Measurements from ENCODE around the gene PFN1. TPM values are rescaled to one million over a fixed set of nuclear protein-coding genes. Genes with fewer than 3 reads are reported as not detected.
A peak's percentile ranks its signal among the peaks of the same experiment; 100 is the strongest.

Gene PFN1
- total and polyA plus RNA-seq, 9 of the 15 experiments (the other 6 are each of a cell fraction or from before 2014, with no cell fraction given): 60.5 to 1,479 (median 456) TPM

DNA sequence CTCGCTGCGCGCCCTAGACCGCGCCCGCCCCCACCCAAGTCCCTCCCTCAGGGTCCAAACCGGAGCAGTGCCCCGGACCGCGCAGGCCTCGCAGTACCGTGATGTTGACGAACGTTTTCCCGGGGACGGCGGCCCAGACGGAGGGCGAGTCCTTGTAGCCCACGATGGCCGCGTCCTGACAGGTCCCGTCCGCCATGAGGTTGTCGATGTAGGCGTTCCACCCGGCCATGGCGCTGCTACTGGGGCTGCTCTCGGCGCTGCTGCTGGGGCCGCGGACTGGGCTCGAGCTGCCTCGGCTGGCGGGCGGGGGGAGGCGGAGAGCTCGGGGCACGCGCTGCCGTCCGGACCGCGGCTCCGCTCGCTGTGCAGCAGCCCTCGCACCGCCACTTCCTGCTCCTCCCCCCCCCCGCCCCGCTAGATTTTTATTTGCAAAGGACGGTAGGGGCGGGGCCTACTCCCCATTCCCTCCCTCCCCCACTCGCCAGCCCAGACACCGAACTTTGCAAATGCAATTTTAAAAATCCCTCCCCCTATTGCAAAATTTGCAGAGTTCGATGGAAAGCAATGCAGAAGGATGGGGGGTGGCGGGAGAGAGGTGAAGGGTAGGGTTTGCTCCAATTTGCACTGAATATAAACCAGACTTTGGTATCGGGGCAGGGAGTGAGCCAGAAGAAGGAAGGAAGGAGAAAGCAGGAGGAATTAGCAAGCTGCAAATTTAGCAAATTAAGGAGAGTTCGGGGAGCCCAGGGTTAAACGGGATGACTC, at the start of gene PFN1 (continued):
- TF ChIP-seq, protein P1, sequence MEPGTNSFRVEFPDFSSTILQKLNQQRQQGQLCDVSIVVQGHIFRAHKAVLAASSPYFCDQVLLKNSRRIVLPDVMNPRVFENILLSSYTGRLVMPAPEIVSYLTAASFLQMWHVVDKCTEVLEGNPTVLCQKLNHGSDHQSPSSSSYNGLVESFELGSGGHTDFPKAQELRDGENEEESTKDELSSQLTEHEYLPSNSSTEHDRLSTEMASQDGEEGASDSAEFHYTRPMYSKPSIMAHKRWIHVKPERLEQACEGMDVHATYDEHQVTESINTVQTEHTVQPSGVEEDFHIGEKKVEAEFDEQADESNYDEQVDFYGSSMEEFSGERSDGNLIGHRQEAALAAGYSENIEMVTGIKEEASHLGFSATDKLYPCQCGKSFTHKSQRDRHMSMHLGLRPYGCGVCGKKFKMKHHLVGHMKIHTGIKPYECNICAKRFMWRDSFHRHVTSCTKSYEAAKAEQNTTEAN (CRISPR knock-in tag; IDR thresholded peaks at IDR 0.05): no peak
- TF ChIP-seq ZNF121 (CRISPR knock-in tag; conservative IDR thresholded peaks at IDR 0.05): no peak
- TF ChIP-seq ZNF644 (tag; IDR thresholded peaks at IDR 0.05; ENCODE audit: low read depth): no peak
- peak in 1 of 2 experiments; percentile 55; a peak in 2 of 4 replicates for TF ChIP-seq NONO (IDR thresholded peaks at IDR 0.05; ENCODE audit: low read depth in 2 of 2, low read length in 1 of 2)
- no peak for TF ChIP-seq HEY1 (CRISPR knock-in tag; IDR thresholded peaks at IDR 0.05; ENCODE audit: borderline replicate concordance)
- no peak for TF ChIP-seq ZNF695 (CRISPR knock-in tag; IDR thresholded peaks at IDR 0.05)
- no peak for TF ChIP-seq RFX1 (IDR thresholded peaks at IDR 0.05)
- TF ChIP-seq, protein P2, sequence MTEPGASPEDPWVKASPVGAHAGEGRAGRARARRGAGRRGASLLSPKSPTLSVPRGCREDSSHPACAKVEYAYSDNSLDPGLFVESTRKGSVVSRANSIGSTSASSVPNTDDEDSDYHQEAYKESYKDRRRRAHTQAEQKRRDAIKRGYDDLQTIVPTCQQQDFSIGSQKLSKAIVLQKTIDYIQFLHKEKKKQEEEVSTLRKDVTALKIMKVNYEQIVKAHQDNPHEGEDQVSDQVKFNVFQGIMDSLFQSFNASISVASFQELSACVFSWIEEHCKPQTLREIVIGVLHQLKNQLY (CRISPR knock-in tag; conservative IDR thresholded peaks at IDR 0.05): no peak
- TF ChIP-seq, protein P3, sequence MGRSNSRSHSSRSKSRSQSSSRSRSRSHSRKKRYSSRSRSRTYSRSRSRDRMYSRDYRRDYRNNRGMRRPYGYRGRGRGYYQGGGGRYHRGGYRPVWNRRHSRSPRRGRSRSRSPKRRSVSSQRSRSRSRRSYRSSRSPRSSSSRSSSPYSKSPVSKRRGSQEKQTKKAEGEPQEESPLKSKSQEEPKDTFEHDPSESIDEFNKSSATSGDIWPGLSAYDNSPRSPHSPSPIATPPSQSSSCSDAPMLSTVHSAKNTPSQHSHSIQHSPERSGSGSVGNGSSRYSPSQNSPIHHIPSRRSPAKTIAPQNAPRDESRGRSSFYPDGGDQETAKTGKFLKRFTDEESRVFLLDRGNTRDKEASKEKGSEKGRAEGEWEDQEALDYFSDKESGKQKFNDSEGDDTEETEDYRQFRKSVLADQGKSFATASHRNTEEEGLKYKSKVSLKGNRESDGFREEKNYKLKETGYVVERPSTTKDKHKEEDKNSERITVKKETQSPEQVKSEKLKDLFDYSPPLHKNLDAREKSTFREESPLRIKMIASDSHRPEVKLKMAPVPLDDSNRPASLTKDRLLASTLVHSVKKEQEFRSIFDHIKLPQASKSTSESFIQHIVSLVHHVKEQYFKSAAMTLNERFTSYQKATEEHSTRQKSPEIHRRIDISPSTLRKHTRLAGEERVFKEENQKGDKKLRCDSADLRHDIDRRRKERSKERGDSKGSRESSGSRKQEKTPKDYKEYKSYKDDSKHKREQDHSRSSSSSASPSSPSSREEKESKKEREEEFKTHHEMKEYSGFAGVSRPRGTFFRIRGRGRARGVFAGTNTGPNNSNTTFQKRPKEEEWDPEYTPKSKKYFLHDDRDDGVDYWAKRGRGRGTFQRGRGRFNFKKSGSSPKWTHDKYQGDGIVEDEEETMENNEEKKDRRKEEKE (IDR thresholded peaks at IDR 0.05; ENCODE audit: borderline replicate concordance in 1 of 2, control insufficient read depth in 1 of 2, low read depth in 2 of 2, low read length in 1 of 2): no peak
- no peak for TF ChIP-seq HDAC3 (IDR thresholded peaks at IDR 0.05; ENCODE audit: borderline replicate concordance, partially characterized antibody)
- TF ChIP-seq, protein P4, sequence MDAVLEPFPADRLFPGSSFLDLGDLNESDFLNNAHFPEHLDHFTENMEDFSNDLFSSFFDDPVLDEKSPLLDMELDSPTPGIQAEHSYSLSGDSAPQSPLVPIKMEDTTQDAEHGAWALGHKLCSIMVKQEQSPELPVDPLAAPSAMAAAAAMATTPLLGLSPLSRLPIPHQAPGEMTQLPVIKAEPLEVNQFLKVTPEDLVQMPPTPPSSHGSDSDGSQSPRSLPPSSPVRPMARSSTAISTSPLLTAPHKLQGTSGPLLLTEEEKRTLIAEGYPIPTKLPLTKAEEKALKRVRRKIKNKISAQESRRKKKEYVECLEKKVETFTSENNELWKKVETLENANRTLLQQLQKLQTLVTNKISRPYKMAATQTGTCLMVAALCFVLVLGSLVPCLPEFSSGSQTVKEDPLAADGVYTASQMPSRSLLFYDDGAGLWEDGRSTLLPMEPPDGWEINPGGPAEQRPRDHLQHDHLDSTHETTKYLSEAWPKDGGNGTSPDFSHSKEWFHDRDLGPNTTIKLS (IDR thresholded peaks at IDR 0.05; ENCODE audit: borderline replicate concordance, low read depth): no peak
- TF ChIP-seq, protein P5, sequence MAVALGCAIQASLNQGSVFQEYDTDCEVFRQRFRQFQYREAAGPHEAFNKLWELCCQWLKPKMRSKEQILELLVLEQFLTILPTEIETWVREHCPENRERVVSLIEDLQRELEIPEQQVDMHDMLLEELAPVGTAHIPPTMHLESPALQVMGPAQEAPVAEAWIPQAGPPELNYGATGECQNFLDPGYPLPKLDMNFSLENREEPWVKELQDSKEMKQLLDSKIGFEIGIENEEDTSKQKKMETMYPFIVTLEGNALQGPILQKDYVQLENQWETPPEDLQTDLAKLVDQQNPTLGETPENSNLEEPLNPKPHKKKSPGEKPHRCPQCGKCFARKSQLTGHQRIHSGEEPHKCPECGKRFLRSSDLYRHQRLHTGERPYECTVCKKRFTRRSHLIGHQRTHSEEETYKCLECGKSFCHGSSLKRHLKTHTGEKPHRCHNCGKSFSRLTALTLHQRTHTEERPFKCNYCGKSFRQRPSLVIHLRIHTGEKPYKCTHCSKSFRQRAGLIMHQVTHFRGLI (CRISPR knock-in tag; IDR thresholded peaks at IDR 0.05): no peak
- TF ChIP-seq DMBX1 (CRISPR knock-in tag; IDR thresholded peaks at IDR 0.05; ENCODE audit: borderline replicate concordance): no peak
- TF ChIP-seq HSF4 (CRISPR knock-in tag; IDR thresholded peaks at IDR 0.05; ENCODE audit: borderline replicate concordance): no peak
- no peak for TF ChIP-seq PTRF (tag; IDR thresholded peaks at IDR 0.05)
- TF ChIP-seq, protein P6, sequence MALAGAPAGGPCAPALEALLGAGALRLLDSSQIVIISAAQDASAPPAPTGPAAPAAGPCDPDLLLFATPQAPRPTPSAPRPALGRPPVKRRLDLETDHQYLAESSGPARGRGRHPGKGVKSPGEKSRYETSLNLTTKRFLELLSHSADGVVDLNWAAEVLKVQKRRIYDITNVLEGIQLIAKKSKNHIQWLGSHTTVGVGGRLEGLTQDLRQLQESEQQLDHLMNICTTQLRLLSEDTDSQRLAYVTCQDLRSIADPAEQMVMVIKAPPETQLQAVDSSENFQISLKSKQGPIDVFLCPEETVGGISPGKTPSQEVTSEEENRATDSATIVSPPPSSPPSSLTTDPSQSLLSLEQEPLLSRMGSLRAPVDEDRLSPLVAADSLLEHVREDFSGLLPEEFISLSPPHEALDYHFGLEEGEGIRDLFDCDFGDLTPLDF (CRISPR knock-in tag; IDR thresholded peaks at IDR 0.05): no peak
